Adrenal gland (tissue), 5 donors: ENCODE data around the gene PSAP.

Source experiments
- POLR2A ChIP-seq, 2 donors: fragments of 450-650 bp; IDR thresholded peaks; one replicate each; pipeline ENCODE4 v1.6.1; 2017; ENCODE audit warnings: antibody characterized with exemption in 2 of 2, mild to moderate bottlenecking in 2 of 2, moderate library complexity in 1 of 2
- TF ChIP-seq, protein P1 (sequence below), 6 experiments: fragments of 450-650 bp in 4 of 6; fragments of 200-600 bp in 2 of 6; sonication (generic) in 1 of 6; IDR thresholded peaks; 1 replicate in 5 of 6; 2 replicates in 1 of 6; pipeline versions ENCODE4 v1.5.1 to v1.8.0; 2016 to 2021; ENCODE audit warnings: antibody characterized with exemption in 6 of 6, mild to moderate bottlenecking in 2 of 6, moderate library complexity in 1 of 6
- donor health status: DM: no; HTN: no; CAD: no.

DNA sequence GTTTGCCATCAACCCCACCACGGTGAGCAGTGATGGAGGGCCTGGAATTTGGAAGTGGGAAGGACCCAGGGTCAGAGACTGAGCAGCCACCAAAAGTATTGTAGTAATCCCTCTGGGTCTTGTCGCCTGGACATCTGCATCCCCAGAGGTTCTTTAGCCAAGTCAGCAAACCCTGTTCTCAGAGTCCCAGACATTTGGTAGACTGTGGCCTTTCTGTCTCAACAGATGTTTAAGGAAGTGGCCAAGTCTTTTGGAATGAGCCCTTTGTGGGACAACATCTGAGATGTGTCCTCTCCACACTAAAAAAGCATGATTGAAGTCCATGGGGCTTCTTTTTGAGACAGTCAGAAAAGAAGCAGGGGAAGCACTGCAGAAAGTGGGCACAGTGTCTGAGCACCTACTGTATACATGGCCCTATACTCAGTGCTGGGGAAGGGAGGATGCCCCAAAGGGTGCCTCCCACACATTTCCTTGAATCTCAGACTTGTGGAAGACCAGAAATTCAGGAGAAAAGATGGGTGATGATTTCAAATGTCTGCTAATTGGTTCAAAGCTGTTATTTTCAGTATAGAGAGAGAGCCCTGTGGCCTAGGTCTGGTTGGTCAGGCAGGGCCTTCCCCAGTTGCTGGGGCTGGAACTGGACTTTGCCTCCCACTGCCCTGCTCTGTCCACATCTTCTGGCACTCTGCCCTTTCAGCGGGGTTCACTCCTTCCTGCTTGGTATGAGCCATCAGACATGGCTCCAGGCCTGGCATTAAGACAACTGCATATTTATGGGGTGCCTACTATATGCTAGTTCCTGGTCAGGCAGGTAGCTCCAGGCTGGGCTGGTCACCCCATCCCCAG lies 51.2 kb downstream of the PSAP start:
- TF ChIP-seq, protein P1, sequence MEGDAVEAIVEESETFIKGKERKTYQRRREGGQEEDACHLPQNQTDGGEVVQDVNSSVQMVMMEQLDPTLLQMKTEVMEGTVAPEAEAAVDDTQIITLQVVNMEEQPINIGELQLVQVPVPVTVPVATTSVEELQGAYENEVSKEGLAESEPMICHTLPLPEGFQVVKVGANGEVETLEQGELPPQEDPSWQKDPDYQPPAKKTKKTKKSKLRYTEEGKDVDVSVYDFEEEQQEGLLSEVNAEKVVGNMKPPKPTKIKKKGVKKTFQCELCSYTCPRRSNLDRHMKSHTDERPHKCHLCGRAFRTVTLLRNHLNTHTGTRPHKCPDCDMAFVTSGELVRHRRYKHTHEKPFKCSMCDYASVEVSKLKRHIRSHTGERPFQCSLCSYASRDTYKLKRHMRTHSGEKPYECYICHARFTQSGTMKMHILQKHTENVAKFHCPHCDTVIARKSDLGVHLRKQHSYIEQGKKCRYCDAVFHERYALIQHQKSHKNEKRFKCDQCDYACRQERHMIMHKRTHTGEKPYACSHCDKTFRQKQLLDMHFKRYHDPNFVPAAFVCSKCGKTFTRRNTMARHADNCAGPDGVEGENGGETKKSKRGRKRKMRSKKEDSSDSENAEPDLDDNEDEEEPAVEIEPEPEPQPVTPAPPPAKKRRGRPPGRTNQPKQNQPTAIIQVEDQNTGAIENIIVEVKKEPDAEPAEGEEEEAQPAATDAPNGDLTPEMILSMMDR (IDR thresholded peaks at IDR 0.05) = no peak
- no peak for TF ChIP-seq POLR2A (IDR thresholded peaks at IDR 0.05)
